Panc1 (cell line): ENCODE data around the gene CLVS2.

Source experiments
- POLR2AphosphoS5 ChIP-seq: IDR thresholded peaks from 2 replicates; pipeline ENCODE4 v1.6.1; 2012; ENCODE audit warnings: mild to moderate bottlenecking, low read depth, low read length, moderate library complexity
- TF ChIP-seq, protein P1 (sequence below), 2 experiments: IDR thresholded peaks; 2 replicates each; pipeline ENCODE4 v1.6.1; 2011 to 2012; ENCODE audit warnings: low read depth in 2 of 2, control low read depth in 1 of 2, low read length in 1 of 2, mild to moderate bottlenecking in 1 of 2, moderate library complexity in 1 of 2; ENCODE audit not compliant: insufficient read depth in 1 of 2
- TF ChIP-seq, protein P2 (sequence below): fragments of 450-650 bp; IDR thresholded peaks from 2 replicates; pipeline ENCODE4 v1.5.1; 2017; ENCODE audit warnings: mild to moderate bottlenecking

DNA sequence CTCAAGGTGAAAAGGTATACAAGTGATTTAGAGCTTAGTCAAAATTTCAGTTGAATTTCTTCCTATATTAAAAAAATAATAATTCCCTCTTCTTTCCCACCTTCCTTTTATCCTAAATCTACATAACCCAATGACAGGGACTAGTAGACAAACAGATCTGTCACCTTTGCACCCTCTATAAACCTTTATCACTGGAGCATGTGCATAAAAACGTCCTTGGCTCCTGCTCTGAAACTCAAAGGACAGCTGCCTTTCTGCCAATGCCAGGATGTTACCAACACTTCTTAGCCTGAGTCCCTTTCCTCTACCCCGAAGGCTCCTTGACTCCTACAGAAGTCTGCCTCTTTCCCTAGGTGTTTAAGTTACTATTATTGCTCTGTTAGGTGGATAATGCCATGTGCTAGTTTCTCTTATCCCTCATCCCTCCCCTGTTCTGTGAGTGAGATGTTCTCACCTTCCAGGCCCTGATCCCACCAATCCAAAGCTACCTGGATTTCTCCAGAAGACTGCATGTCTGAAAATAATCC, 4.3 kb downstream of the CLVS2 start:
- no peak for TF ChIP-seq POLR2AphosphoS5
- TF ChIP-seq, protein P1, sequence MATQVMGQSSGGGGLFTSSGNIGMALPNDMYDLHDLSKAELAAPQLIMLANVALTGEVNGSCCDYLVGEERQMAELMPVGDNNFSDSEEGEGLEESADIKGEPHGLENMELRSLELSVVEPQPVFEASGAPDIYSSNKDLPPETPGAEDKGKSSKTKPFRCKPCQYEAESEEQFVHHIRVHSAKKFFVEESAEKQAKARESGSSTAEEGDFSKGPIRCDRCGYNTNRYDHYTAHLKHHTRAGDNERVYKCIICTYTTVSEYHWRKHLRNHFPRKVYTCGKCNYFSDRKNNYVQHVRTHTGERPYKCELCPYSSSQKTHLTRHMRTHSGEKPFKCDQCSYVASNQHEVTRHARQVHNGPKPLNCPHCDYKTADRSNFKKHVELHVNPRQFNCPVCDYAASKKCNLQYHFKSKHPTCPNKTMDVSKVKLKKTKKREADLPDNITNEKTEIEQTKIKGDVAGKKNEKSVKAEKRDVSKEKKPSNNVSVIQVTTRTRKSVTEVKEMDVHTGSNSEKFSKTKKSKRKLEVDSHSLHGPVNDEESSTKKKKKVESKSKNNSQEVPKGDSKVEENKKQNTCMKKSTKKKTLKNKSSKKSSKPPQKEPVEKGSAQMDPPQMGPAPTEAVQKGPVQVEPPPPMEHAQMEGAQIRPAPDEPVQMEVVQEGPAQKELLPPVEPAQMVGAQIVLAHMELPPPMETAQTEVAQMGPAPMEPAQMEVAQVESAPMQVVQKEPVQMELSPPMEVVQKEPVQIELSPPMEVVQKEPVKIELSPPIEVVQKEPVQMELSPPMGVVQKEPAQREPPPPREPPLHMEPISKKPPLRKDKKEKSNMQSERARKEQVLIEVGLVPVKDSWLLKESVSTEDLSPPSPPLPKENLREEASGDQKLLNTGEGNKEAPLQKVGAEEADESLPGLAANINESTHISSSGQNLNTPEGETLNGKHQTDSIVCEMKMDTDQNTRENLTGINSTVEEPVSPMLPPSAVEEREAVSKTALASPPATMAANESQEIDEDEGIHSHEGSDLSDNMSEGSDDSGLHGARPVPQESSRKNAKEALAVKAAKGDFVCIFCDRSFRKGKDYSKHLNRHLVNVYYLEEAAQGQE (IDR thresholded peaks at IDR 0.05; ENCODE audit: insufficient read depth in 1 of 2, low read depth in 2 of 2, low read length in 1 of 2): no peak
- TF ChIP-seq, protein P2, sequence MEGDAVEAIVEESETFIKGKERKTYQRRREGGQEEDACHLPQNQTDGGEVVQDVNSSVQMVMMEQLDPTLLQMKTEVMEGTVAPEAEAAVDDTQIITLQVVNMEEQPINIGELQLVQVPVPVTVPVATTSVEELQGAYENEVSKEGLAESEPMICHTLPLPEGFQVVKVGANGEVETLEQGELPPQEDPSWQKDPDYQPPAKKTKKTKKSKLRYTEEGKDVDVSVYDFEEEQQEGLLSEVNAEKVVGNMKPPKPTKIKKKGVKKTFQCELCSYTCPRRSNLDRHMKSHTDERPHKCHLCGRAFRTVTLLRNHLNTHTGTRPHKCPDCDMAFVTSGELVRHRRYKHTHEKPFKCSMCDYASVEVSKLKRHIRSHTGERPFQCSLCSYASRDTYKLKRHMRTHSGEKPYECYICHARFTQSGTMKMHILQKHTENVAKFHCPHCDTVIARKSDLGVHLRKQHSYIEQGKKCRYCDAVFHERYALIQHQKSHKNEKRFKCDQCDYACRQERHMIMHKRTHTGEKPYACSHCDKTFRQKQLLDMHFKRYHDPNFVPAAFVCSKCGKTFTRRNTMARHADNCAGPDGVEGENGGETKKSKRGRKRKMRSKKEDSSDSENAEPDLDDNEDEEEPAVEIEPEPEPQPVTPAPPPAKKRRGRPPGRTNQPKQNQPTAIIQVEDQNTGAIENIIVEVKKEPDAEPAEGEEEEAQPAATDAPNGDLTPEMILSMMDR: no peak
